PFSK-1 (cell line): ENCODE data around the gene SLC7A10.

Experiments
- FOXP2 ChIP-seq: optimal IDR thresholded peaks from 2 replicates; pipeline ENCODE3; 2011; ENCODE audit warnings: borderline replicate concordance, control low read depth, inconsistent platforms; ENCODE audit not compliant: insufficient read depth; ENCODE audit errors: extremely low read length, extremely low read depth
- POLR2AphosphoS5 ChIP-seq: IDR thresholded peaks from 2 replicates; pipeline ENCODE4 v1.6.1; 2012; ENCODE audit warnings: low read depth, mild to moderate bottlenecking, control low read depth, low read length, moderate library complexity
- REST ChIP-seq, 2 experiments: IDR thresholded peaks; 2 replicates each; pipeline versions ENCODE4 v1.6.1 to v1.8.0; 2011 to 2012; ENCODE audit warnings: low read depth in 2 of 2, low read length in 2 of 2, control low read depth in 1 of 2, inconsistent platforms in 1 of 2, mild to moderate bottlenecking in 1 of 2, moderate library complexity in 1 of 2; ENCODE audit not compliant: insufficient read depth in 1 of 2
- SIN3A ChIP-seq: IDR thresholded peaks from 2 replicates; pipeline ENCODE4 v1.6.1; 2012; ENCODE audit warnings: mild to moderate bottlenecking, low read length, moderate library complexity, borderline replicate concordance; ENCODE audit not compliant: insufficient read depth
- TAF1 ChIP-seq: IDR thresholded peaks from 2 replicates; pipeline ENCODE4 v1.6.1; 2012; ENCODE audit warnings: low read length, control low read depth, borderline replicate concordance; ENCODE audit not compliant: insufficient read depth

- TF ChIP-seq REST (IDR thresholded peaks at IDR 0.05; ENCODE audit: insufficient read depth in 1 of 2, low read depth in 2 of 2, low read length in 2 of 2) (no peak), TAF1 (no peak), POLR2AphosphoS5 (no peak), FOXP2 (no peak), SIN3A (no peak)
Measured at GRCh38 chr19:33251076-33251475, 25.4 kb upstream of the SLC7A10 start.
